ENCODE results near the gene FRMD3. TPM values are rescaled to one million over a fixed set of nuclear protein-coding genes. Genes with fewer than 3 reads are reported as not detected.

FRMD3 gene
- total RNA-seq, 1 experiment from 2014 or later = 0.55 TPM

DNA sequence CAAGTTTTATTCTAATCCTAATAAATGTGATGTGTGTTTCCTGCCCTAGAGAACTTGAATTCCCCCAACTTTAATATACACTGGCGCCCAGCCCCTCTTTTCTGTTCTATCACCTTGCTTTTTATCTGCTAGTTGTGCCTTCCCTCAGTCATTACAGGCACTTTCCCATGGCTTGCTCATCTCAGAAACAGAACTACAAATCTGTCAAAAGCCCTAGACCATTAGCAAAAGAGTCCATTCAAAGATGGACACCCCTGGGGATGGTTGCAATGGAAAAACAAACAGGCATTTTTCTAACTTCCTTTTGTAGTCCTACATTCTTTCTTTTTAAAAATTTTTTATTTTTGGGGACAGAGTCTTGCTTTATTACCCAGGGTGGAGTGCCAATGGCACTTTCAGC, 48.2 kb downstream of the FRMD3 start:
- Histone ChIP-seq H2BK20ac (ENCODE audit: low read depth, low read length, poor library complexity, severe bottlenecking) (no peak overlapping the region), H3K9me3 (ENCODE audit: control insufficient read depth, low read depth, low read length) (no peaks in the 10 kb centered on the region), H3K56ac (ENCODE audit: insufficient read length, low read depth, low read length) (no peak overlapping the region), H2AK5ac (ENCODE audit: insufficient read length, low read length) (no peak overlapping the region), H4K91ac (ENCODE audit: insufficient read length, low read depth, low read length) (no peak overlapping the region), H3K14ac (ENCODE audit: insufficient read depth, low read length) (no peak overlapping the region), H3K27me3 (ENCODE audit: insufficient read depth, low read length) (no peaks in the 10 kb centered on the region), H3K4ac (ENCODE audit: low read depth, low read length) (no peak overlapping the region), H4K20me1 (ENCODE audit: control insufficient read depth, insufficient read depth, insufficient read length) (no peaks in the 10 kb centered on the region), H3T11ph (ENCODE audit: low read length) (no peak overlapping the region), H3K23me2 (ENCODE audit: insufficient read length, low read depth, low read length, poor library complexity, severe bottlenecking) (no peaks in the 10 kb centered on the region), H4K8ac (replicated peaks; ENCODE audit: insufficient read length, low read depth, low read length) (no peak overlapping the region), H3K79me2 (ENCODE audit: insufficient read depth, low read length) (no peaks in the 10 kb centered on the region), H3K27ac (ENCODE audit: insufficient read length, low read depth, low read length) (no peak overlapping the region), H3K23ac (ENCODE audit: insufficient read length, low read depth, low read length) (no peak overlapping the region), H3K79me1 (ENCODE audit: insufficient read depth, low read depth, low read length, poor library complexity, severe bottlenecking) (no peaks in the 10 kb centered on the region), H3K18ac (ENCODE audit: insufficient read length, low read depth, low read length) (no peak overlapping the region), H2BK5ac (ENCODE audit: insufficient read length, low read length) (no peak overlapping the region), H2BK15ac (ENCODE audit: low read depth, low read length) (no peak overlapping the region), H3K4me2 (ENCODE audit: insufficient read depth, insufficient read length, low read length) (no peak overlapping the region), H2BK12ac (ENCODE audit: insufficient read length, low read depth, low read length) (no peak overlapping the region), H4K5ac (ENCODE audit: insufficient read length, low read depth, low read length) (no peak overlapping the region), H3K9ac (ENCODE audit: extremely low read depth, insufficient read length, low read length) (no peak overlapping the region), H2BK120ac (ENCODE audit: low read depth, low read length, poor library complexity, severe bottlenecking) (no peak overlapping the region), H3K4me1 (ENCODE audit: insufficient read depth, low read length) (no peaks in the 10 kb centered on the region), H2AFZ (ENCODE audit: low read length) (no peak overlapping the region)
- Mint-ChIP-seq H3K36me3 (ENCODE audit: insufficient read depth in 1 of 3, low read depth in 3 of 3) (no peaks in the 10 kb centered on the region), H3K4me3 (no peak overlapping the region), H3K9me3 (no peaks in the 10 kb centered on the region; a peak in 1 of 5 replicates), H3K27me3 (ENCODE audit: low read depth) (no peaks in the 10 kb centered on the region), H3K27ac (no peak overlapping the region), H3K4me1 (no peaks in the 10 kb centered on the region)
- TF ChIP-seq, protein P1, sequence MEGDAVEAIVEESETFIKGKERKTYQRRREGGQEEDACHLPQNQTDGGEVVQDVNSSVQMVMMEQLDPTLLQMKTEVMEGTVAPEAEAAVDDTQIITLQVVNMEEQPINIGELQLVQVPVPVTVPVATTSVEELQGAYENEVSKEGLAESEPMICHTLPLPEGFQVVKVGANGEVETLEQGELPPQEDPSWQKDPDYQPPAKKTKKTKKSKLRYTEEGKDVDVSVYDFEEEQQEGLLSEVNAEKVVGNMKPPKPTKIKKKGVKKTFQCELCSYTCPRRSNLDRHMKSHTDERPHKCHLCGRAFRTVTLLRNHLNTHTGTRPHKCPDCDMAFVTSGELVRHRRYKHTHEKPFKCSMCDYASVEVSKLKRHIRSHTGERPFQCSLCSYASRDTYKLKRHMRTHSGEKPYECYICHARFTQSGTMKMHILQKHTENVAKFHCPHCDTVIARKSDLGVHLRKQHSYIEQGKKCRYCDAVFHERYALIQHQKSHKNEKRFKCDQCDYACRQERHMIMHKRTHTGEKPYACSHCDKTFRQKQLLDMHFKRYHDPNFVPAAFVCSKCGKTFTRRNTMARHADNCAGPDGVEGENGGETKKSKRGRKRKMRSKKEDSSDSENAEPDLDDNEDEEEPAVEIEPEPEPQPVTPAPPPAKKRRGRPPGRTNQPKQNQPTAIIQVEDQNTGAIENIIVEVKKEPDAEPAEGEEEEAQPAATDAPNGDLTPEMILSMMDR (conservative IDR thresholded peaks at IDR 0.05) = no peak
- no CpG with 5 or more reads among the region's 1 CpG for WGBS (ENCODE audit: extremely low coverage, insufficient read length, low lambda C conversion rate)
- no peak for DNase-seq

All from H9 (cell line).